Epidermal melanocyte (primary cell): ENCODE data around the gene FGFBP1.
"Not testable (repeated sequence)": the region's sequence is repeated elsewhere in the genome, so short reads cannot be mapped to it uniquely, and the experiment has no call there.

Experiments used
- DNase-seq: peaks from one replicate; pipeline ENCODE4 v3.0.0; 2011; ENCODE audit warnings: low spot score; ENCODE audit not compliant: insufficient read length

The FGFBP1 gene

DNA sequence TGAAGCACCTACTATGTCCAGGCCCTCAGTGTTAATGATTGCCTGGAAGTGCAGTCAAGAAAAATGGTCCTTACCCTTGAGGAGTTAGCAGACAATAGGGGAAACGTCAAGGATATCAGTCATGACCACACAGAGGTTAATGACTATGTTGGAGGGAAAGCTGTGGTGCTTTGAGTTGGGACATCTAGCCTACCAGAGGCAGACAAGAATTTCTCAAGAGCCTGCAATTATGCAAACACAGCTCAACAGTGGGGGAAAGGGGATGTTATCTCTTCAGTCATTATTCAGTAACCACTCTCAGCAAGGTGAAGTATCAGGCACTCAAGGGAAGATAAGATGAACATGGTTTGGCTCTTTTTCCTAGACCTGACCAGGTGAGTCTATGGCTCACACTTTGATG, 7.0 kb upstream of the FGFBP1 start:
- DNase-seq, result no peak

DNA sequence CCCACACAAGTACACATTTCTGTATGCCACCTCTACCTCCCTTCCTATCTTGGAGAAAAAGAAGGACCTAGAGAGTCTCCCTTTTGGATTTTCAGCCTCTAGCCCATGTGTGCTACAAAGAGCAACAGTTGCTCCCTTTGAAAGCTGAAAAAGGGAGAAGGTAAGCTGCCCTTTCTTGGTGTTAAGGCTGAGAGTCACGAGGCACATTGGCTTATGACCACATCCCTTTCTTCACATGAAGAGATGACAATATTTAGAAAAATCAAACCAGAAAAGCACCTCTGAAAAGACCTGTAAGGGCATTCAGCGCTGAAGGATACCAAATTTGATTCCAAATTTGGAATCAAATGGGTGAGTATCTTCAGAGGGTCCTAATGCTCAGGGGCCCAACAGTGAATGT, 6.4 kb upstream of the FGFBP1 start:
- no peak for DNase-seq

DNA sequence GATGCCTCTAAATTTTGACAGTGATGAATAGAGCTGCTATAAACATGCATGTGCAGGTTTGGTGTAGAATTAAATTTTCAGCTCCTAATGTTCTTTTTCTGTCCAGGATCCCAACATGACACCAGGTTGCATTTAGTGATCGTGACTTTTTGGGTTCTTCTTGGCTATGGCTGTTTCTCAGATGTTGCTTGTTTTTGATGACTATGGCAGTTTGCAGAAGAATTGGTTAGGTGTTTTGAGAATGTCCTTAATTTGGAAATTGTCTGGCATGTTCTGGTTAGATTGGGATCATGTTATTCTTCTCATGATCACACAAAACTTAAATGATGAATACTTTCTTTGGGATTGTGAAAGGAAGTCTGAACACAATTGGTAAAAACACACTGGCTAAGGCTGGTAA, 3.7 kb upstream of the FGFBP1 start:
- no peak for DNase-seq

DNA sequence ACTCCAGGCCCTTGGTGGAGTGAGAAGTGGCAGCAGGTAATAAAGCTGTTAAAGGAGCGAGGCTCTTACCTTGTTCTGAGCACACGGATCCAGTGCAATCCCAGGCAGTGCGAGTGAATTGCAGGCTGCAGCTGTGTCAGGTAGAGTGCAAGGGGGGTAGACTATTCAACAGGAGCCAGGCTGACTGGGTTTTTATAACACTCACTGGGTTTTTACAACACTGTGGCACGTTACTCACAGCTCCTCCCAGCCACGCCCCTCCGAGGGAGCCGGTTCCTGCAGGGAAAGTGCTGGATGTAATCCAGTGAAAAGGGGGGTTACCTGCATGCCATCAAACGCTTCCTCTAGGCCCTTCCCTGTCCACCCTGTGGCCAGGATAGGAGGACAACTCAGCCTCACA, 358 bp downstream of the FGFBP1 start:
- no peak for DNase-seq

DNA sequence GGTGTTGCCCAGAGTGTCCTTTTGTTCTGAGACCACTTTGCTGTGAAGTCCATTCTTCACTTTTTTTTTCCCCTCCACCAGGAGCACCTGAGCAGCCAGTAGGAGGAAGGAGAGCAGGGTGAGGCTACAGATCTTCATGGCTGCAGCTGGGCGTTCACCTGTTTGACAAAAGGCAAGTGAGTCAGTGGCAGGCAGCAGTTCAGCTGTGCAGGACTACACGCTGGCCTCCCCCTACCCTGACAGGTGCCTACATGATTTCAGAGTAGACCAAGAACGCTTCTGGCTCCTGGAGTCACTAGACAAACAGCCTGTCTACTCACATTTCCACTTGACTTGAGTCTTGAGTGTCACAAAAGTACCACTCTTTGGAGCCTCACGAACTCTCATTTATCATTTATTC, 2.0 kb downstream of the FGFBP1 start:
- DNase-seq, result no peak

DNA sequence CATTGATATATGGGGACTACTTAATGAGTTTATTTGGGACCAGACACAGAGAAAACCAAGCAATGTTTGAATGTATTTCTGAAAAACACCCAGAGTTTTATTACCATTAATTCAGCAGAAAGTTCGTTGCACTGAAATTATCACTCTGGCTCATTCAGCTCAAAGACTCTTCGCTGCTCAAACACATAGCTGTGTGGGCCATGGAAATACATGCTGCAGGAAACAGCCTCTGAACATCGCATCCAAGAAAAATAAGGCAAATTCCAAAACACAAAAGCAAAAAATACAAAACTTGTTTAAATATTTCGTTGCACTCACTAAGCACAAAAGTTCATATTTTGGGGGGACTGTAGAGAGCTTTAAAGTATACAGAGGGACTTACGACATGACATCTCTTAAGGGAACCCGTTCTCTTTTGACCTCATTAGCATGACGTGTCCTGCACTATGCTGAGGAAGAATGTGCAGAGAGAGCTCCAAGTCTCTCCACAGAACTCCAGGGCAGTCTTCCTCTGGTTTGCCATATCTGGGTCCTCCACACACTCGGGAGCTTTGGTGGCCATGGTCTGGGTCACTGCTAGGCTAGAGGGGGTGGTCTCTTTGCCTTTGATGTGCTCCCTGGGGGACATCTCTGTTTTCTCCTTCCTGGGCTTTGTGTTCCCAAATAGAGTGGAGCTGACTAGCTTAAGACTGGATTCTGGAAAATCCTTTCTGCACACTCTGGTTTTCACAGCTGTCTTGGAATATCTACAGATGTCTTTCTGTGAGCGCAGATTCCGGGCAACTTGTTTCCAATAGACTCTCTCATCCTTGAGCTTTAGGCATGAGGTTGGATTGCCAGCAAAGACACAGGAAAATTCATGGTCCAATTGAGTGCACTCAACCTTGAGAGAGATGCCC, 2.8 kb downstream of the FGFBP1 start:
- DNase-seq, result no peak

DNA sequence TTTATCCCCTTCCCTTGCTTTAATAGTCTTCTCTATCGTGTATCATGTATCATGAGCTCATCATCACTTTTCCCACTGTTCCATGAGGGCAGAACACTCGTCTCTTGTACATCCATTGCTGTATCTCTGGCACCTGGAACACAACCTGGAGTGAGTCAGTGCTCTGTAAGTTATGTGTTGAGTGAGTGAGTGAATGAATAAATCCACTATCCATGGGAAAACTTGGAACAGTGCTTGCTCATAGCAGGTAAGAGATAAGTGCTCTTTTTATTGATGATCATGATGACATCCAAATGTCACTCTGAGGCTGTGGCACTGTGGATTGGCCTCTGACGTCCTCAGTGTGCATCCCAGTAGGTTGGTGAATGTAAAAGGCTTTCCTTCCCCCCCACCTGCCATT, 4.3 kb downstream of the FGFBP1 start:
- DNase-seq, result no peak

DNA sequence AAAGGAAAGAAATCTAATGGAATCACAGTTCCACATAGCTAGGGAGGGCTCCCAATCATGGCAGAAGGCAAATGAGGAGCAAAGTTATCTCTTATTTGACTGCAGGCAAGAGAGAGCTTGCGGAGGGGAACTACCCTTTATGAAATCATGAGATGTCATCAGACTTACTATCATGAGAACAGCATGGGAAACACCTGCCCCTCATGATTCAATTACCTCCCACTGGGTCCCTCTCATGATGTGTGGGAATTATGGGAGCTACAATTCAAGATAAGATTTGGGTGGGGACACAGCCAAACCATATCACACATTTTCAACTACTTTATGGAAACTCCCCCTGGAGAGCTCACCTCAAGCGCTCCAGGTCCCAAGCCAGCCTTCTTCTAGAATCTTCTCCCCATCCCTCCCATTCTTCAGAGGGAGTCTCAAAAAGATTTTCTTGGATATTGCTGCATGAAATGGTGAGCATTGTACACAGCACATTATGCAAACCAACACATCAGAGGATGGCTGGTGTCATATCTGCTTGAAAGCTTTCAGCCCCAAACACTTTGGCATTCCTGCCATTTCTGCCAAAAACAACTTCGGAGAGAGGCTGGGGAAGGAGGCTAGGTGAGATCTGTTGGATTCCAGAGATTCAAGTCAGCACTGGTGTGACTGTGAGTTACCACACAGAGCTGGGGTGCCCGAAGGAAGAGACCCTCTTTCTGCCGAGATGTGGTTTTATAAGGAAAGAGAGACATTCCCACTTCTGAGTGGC, 6.9 kb downstream of the FGFBP1 start:
- DNase-seq, result no peak

DNA sequence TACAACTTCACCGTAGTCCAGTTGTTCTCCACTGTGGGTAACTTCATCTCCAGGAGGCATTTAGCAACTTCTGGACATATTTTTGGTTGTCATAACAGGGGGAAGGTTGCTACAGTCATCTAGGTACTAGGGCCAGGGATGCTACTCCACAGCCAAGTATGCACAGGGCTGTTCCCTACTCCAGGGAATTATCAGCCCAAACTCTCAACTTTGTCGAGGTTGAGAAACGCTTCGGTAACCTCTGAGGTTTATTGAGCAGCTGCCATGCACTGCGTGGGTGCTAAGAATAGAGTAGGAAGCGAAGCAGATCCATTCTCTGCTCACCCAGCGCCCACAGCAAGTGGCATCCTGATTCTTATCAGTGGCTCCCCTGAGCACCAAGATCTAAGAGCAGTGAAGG, 8.2 kb downstream of the FGFBP1 start:
- no peak for DNase-seq

DNA sequence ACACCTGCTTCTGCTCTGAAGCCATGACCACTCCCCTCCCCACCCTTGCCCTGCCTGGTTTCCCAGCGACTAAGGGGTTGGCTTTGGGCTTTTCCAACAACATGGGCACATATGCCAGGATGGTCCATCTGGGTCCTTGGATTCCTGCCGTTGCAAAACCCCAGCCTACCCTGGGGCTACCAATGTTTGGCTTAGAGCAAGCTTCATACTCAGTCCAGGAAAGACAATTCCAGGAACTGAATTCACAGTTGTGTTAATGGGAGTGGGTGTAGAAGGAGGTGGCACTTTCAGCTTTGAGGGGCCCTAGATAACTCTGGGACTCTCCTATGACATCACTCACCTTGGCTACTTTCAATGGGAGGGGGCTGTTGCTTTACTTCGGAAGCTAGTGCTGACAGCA, 9.0 kb downstream of the FGFBP1 start:
- no peak for DNase-seq

DNA sequence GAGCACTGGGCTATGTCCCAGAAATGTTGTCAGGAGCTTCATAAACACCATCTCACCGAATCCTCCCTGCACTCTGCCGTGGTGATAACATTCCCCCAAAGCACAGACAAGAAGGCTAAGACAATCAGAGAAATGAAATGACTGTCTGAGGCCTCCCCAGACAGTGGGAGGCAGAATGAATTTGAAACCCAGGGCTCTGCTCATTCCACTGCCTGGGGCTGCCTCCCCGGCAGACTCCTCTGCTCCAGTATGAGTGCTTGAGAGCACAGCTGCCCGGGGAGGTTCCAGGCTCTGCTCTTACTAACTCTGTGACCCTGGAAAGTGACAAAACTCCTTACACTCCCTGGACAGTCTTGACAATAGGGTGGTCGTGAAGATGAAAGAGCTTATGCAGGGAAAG, 9.7 kb downstream of the FGFBP1 start:
- DNase-seq, result no peak

DNA sequence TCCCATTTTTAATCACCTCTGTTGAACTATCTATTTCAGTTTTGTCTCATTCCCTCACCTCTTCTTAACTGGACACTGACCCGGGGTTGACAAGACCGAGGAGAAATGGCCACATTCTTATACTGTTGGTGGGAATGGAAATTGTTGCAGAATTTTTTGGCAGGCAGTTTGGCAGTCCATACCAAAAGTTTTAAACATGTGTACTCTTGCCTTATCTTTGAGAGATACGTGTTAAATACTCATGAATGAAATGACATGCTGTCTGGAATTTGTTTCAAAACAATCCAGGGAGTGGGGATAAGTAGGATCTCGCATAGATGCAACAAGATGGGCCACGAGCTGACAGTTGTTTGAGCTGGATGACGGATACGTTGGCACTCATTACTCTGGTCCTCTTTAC, 12.1 kb downstream of the FGFBP1 start:
- no peak for DNase-seq

DNA sequence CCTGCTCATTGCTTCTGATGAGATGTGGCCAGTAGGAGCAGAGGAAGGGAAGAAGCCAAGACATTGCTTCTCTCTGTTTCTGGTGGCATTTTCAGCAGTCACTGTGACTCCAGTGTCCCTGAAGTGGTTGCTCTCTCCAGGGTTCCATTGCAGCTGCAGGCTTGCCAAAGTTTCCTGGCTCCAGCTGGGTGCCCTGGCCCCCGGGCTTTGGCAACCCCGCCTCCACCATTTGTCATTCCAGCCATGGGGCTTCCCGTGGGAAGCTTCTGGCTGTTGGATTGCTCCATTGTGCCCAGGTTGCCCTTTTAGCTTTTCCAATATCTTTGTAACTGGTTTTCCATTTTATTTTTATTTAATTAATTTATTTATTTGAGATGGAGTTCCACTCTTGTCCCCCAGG, 12.7 kb downstream of the FGFBP1 start:
- DNase-seq, result no peak

DNA sequence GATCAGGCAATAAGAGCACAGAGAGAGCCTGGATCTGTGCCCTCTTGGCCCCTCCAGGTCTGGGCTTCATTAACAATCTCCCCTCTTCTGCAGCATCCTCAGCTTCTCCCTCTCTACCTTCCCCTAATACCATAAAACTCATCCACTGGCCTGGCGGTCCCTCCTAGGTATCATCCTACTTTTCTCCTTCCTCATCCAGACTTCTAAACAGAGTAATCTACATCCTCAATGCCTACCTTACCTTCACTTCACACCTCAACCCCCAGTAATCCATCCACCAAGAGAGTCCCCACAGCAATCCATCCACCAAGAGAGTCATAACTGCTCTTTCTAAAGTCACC, 17.0 kb downstream of the FGFBP1 start:
- DNase-seq, result no peak

DNA sequence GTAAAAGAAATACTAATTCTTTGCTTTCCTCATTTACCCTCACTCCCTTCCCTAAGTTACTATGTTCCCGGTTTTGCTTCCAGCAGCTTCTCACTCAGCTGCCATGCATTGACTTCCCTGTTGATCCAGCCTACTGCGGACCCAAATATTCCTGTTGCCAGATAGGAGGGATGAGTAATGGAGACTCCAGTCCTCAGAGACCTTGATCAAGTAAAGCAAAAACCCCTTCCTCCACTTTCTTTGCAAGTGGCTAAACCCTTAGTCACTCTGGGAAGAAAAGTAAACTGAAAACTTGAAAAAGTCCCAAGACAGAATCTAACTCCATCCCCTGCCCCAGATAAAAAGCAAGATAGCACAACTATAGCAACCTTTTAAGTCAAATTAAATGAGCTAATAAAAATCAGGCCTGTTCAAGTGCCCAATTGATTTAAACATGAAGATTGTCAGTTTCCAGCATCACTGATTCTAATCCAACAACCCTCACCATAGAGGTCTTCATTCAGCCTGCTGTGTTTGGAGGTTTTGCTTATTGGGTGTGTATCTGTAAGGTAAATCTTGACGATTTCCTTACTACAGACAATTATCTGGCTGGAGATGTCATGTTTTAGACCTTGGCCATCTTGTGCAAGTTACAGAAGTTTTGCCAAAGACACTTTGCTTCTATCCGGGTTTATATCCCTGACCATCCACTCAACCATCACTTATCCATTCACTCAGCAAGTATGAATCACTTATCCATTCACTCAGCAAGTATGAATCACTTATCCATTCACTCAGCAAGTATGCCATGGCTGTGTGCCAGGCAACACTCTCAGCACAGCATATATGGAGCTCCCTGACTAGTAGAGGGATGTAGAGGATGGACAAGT, 17.6 kb downstream of the FGFBP1 start:
- DNase-seq, result peak; percentile 35

DNA sequence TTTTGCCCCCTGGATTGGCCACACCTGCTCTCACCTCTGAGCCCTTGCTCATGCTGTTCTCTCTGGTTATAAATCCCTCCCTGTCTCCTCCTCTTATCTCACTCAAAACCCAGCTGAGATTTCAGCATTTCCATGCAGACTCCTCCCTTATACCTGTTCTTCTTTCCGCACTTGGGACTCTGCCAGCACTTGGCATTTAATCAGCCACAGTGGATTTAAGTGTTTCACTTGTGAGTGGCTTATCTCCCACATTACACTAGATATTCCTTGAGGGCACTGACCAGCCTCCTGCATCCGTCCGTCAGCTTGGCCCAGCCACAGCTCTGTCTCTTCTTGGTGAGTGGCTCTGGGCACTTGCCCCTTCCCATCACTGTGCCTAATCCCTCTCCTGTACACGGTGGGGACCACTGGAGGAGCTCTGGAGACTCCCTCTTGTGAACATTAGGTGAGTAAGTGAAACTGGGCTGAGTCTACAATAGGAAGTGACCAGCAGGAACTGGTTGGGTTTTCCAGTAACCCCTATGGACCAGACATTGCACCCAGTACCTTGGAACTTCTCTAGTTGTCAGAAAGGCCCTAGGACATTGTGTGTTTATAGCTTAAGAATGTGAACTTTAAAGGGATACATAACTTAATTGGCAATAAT, 19.9 kb downstream of the FGFBP1 start:
- no peak for DNase-seq

DNA sequence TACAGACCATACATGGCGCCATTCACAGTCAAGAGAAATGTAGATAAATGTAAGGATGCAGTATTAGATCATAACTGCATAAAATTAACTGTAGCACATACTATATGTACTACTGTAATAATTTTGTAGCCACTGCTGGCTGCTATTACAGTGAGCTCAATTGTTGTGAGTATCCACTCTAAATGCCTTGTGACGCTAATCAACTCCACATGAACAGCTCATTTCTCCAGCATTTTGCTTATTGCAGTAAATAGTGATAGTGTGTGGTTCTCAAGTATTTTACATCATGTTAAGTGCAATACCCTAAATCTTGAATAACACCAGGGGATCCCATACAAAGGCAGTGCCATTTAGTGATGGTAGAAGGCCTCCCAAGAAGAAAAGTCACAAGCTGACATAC, 21.2 kb downstream of the FGFBP1 start:
- peak; percentile 51 for DNase-seq

DNA sequence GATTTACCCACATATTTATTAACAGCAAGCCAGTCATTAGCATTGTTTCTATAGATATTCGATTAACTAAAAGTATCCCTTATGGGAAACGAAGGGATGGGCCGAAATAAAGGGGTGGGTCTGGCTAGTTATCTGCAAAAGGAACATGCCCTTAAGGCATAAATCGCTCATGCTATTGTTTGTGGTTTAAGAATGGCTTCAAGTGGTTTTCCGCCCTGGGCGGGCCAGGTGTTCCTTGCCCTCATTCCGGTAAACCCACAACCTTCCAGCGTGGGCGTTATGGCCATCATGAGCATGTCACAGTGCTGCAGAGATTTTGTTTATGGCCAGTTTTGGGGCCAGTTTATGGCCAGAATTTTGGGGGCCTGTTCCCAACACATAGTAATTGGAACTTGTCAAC, 22.2 kb downstream of the FGFBP1 start:
- not testable (repeated sequence) for DNase-seq

DNA sequence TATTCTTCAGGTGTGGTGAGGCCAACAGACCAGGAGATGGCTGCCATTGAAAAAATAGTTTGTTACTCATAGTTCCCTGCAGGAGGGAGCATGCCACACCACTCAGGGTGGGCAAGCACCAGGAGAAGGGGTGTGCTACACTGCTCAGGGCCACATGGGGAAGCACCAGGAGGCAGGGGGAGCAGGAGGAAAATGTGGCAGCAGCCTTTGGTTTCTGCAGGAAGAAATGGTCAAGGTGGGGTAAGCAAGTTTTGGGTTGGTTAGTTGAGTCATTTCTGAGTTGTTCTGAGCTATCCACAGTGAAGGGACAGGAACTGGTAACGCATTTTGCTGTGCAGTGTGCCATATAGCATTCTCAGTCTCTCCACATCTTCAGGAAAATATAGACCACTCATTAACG, 23.8 kb downstream of the FGFBP1 start:
- DNase-seq, result no peak

DNA sequence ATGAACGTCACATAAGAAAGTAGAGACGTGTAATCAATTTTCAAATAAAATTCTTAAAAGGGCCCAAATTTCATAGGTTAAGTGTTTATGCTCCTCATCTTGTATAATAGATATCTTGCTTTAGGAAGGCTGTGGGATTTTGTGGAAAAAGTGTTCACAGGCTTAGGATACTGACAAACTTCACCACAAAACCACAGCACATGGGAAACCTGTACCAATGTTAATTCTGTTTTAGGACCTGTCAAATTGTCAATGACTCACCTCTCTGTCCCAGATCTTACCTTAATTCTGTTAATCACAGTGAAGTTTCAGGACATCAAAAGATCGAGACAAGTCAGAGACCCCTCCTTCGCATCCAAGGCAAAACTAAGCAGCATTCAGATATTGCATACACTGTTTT, 24.2 kb downstream of the FGFBP1 start:
- DNase-seq, result no peak

DNA sequence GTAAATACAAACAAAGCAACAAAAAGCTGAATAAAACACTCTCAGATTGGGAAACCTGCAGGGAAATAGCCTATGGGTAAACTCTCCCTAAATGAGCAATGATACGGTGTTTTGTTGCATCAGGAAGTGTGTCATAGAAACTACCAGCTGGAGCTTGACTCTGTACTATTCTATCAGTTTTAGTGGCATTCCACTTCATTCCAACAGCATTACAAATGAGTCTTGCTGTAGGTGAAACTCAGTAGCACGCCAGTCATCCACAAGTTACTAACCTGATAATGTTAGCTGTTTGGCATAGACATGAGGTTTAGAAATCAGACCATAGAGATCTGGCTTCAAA, 24.9 kb downstream of the FGFBP1 start:
- peak; percentile 30 for DNase-seq
